22Rv1 (cell line): Measurements from ENCODE around the gene TMEM232.

Experiments
- H3K27ac ChIP-seq: fragments of 450-650 bp; 2 replicates; pipeline ENCODE4 v1.5.1; 2017
- ZFX ChIP-seq: fragments of 450-650 bp; IDR thresholded peaks from 2 replicates; pipeline ENCODE4 v1.6.1; 2017; ENCODE audit warnings: antibody characterized with exemption, borderline replicate concordance
- TF ChIP-seq, protein P1 (sequence below): fragments of 450-650 bp; IDR thresholded peaks from 2 replicates; pipeline ENCODE4 v1.5.1; 2017; ENCODE audit warnings: mild to moderate bottlenecking

TMEM232 gene

GRCh38 chr5:110653231-110653970 lies 73.1 kb downstream of the TMEM232 start:
- H3K27ac ChIP-seq, result no peak overlapping the region
- TF ChIP-seq ZFX, result no peak
- TF ChIP-seq, protein P1, sequence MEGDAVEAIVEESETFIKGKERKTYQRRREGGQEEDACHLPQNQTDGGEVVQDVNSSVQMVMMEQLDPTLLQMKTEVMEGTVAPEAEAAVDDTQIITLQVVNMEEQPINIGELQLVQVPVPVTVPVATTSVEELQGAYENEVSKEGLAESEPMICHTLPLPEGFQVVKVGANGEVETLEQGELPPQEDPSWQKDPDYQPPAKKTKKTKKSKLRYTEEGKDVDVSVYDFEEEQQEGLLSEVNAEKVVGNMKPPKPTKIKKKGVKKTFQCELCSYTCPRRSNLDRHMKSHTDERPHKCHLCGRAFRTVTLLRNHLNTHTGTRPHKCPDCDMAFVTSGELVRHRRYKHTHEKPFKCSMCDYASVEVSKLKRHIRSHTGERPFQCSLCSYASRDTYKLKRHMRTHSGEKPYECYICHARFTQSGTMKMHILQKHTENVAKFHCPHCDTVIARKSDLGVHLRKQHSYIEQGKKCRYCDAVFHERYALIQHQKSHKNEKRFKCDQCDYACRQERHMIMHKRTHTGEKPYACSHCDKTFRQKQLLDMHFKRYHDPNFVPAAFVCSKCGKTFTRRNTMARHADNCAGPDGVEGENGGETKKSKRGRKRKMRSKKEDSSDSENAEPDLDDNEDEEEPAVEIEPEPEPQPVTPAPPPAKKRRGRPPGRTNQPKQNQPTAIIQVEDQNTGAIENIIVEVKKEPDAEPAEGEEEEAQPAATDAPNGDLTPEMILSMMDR, result no peak

- no peak for TF ChIP-seq ZFX
- TF ChIP-seq, protein P1, result no peak
These were observed 75.0 kb downstream of the TMEM232 start for GRCh38 chr5:110651507-110651906.

GRCh38 chr5:110644357-110644756 lies 82.1 kb downstream of the TMEM232 start:
- TF ChIP-seq, protein P1, result no peak
- no peak overlapping the region for H3K27ac ChIP-seq

More at GRCh38 chr5:110651507-110651906, 75.0 kb downstream of the TMEM232 start:
- no peak overlapping the region for H3K27ac ChIP-seq

- H3K27ac ChIP-seq, result no peak overlapping the region
- TF ChIP-seq ZFX, result no peak
- TF ChIP-seq, protein P1, result no peak
These were observed 87.2 kb downstream of the TMEM232 start for GRCh38 chr5:110638970-110639902.

- no peak overlapping the region for H3K27ac ChIP-seq
- no peak for TF ChIP-seq ZFX
- TF ChIP-seq, protein P1, result no peak
These were observed 92.0 kb downstream of the TMEM232 start for GRCh38 chr5:110634475-110634874.

DNA sequence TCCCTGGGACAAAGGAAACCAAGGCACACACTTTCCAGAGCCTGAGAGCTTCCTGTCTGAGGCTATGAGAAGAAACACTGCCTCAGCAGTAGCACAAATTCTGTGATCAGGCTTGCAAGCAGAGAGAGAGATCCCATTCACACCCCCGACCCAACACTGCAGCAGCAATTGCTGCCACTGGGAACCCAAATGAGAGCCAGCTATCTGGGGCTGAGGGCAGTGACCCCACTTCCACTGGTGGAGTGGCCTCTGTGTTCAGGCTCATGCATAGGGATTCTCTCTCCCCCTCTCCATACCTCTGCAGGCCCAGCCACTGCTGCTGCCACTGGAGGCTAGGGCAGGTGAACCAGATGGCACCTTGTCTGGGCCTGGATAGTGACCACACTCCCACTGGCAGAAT lies 95.2 kb downstream of the TMEM232 start:
- no peak overlapping the region for H3K27ac ChIP-seq
- TF ChIP-seq ZFX, result no peak
- TF ChIP-seq, protein P1, result no peak

DNA sequence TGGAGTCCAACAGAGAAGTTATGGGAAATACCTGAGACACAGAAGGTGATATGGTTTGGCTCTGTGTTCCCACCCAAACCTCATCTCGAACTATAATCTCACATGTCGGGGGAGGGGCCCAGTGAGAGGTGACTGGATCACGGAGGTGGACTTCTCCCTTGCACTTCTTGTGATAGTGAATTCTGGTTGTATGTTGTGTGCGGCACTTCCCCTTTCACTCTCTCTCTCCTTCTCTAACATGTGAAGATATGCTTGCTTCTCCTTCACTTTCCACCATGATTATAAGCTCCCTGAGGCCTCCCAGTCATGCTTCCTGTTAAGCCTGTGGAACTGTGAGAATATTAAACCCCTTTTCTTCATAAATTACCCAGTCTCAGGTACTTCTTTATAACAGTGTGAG lies 96.1 kb downstream of the TMEM232 start:
- no peak for TF ChIP-seq ZFX
- TF ChIP-seq, protein P1, result no peak
- H3K27ac ChIP-seq, result no peak overlapping the region
